Spleen (tissue), 7 donors: ENCODE measurements around the gene RASSF5.
A peak's percentile ranks its signal among the peaks of the same experiment; 100 is the strongest.

Experiments
- POLR2A ChIP-seq, 3 donors: fragments of 450-650 bp; IDR thresholded peaks; one replicate each; pipeline ENCODE4 v1.5.1; 2017; ENCODE audit warnings: antibody characterized with exemption in 3 of 3, mild to moderate bottlenecking in 1 of 3
- TF ChIP-seq, protein P1 (sequence below), 11 experiments: fragments of 200-600 bp in 7 of 11; fragments of 450-650 bp in 4 of 11; sonication (generic) in 4 of 11; IDR thresholded peaks in 8 of 11; conservative IDR thresholded peaks in 3 of 11; 1 replicate in 7 of 11; 2 replicates in 4 of 11; pipeline versions ENCODE4 v1.4.0 to v1.8.0; 2016 to 2021; ENCODE audit warnings: antibody characterized with exemption in 11 of 11, inconsistent platforms in 4 of 11, mild to moderate bottlenecking in 1 of 11
- donor health status: DM: no; HTN: no; CAD: no; lungs with moderate emphysema.
- donor health status: DM: no; HTN: no; CAD: no.
- donor health status: DM: no; HTN: no; CAD: no.

DNA sequence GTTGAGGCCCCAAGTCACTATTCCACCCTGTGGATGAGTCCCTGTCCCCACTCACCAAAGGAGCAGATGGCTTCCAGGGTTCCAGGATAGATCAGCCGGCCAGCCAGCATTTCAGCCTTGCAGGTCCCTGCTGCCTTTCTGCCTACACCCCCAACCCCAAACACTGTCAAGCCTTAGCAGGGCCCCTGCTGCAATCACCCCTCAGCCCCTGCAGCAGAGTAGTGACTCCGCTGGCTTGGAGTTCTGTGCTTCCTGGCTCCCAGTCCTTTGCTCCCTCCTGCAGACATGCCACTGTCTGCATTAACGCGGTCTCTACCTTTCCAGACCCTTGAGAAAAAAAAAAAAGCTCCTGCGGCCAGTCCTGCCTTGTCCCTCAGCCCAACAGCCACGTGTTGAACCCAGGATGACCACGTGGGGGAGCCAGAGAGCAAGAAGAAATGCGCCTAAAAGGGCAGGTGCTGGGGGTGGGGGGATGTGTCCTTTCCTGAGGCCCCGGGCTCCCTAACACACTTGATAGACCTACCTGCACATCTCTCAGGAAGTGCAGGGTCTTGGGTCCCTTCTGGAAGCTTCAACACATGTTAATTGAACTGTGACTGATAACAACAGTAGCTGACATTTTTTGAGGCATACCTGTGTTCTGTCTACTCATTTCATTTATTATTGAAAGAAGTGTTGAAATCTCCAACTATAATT lies 37.4 kb downstream of the RASSF5 start:
- no peak for TF ChIP-seq POLR2A (IDR thresholded peaks at IDR 0.05)
- TF ChIP-seq, protein P1, sequence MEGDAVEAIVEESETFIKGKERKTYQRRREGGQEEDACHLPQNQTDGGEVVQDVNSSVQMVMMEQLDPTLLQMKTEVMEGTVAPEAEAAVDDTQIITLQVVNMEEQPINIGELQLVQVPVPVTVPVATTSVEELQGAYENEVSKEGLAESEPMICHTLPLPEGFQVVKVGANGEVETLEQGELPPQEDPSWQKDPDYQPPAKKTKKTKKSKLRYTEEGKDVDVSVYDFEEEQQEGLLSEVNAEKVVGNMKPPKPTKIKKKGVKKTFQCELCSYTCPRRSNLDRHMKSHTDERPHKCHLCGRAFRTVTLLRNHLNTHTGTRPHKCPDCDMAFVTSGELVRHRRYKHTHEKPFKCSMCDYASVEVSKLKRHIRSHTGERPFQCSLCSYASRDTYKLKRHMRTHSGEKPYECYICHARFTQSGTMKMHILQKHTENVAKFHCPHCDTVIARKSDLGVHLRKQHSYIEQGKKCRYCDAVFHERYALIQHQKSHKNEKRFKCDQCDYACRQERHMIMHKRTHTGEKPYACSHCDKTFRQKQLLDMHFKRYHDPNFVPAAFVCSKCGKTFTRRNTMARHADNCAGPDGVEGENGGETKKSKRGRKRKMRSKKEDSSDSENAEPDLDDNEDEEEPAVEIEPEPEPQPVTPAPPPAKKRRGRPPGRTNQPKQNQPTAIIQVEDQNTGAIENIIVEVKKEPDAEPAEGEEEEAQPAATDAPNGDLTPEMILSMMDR (IDR thresholded peaks at IDR 0.05 in 8 of 11, conservative IDR thresholded peaks at IDR 0.05 in 3 of 11): peak; percentile 81 to 94 (median 90)
